GM21447 (cell line): Measurements from ENCODE around the gene PDE8B.

ENCODE experiments used
- ATAC-seq: cut with Tn5 transposase; IDR thresholded peaks from one replicate; pipeline ENCODE4 v1.9.1; 2021; ENCODE audit not compliant: unreplicated experiment

The PDE8B gene

GRCh38 chr5:77230727-77231470 lies 20.4 kb downstream of the PDE8B start:
- ATAC-seq = no peak

GRCh38 chr5:77231471-77232138 lies 21.1 kb downstream of the PDE8B start:
- no peak for ATAC-seq

- ATAC-seq = no peak
These were observed 22.3 kb downstream of the PDE8B start for GRCh38 chr5:77232574-77233358.

- ATAC-seq = no peak
These were observed 25.6 kb downstream of the PDE8B start for GRCh38 chr5:77235846-77236721.

- ATAC-seq = no peak
These were observed 28.8 kb downstream of the PDE8B start for GRCh38 chr5:77239126-77239741.

- no peak for ATAC-seq
These were observed 31.0 kb downstream of the PDE8B start for GRCh38 chr5:77241444-77241843.

- ATAC-seq = no peak
These were observed 39.0 kb downstream of the PDE8B start for GRCh38 chr5:77249475-77249874.

- no peak for ATAC-seq
These were observed 39.5 kb downstream of the PDE8B start for GRCh38 chr5:77250021-77250420.

GRCh38 chr5:77251921-77252320 lies 41.4 kb downstream of the PDE8B start:
- ATAC-seq = no peak

GRCh38 chr5:77255617-77256016 lies 45.1 kb downstream of the PDE8B start:
- ATAC-seq = no peak

- ATAC-seq = no peak
These were observed 45.9 kb downstream of the PDE8B start for GRCh38 chr5:77256406-77256805.

GRCh38 chr5:77258652-77259051 lies 48.2 kb downstream of the PDE8B start:
- no peak for ATAC-seq

GRCh38 chr5:77259476-77259875 lies 49.0 kb downstream of the PDE8B start:
- ATAC-seq = no peak

- ATAC-seq = no peak
These were observed 52.2 kb downstream of the PDE8B start for GRCh38 chr5:77262697-77263096.

- ATAC-seq = no peak
These were observed 55.8 kb downstream of the PDE8B start for GRCh38 chr5:77266291-77266690.

- ATAC-seq = no peak
These were observed 57.0 kb downstream of the PDE8B start for GRCh38 chr5:77267496-77267895.

GRCh38 chr5:77272206-77272605 lies 61.7 kb downstream of the PDE8B start:
- ATAC-seq = no peak

- ATAC-seq = no peak
These were observed 67.3 kb downstream of the PDE8B start for GRCh38 chr5:77277759-77278158.

- ATAC-seq = no peak
These were observed 69.6 kb downstream of the PDE8B start for GRCh38 chr5:77280036-77280435.

GRCh38 chr5:77281969-77282336 lies 71.5 kb downstream of the PDE8B start:
- no peak for ATAC-seq
